ENCODE data around the gene AP4S1.
"Not testable (repeated sequence)": the region's sequence is repeated elsewhere in the genome, so short reads cannot be mapped to it uniquely, and the experiment has no call there.

DNA sequence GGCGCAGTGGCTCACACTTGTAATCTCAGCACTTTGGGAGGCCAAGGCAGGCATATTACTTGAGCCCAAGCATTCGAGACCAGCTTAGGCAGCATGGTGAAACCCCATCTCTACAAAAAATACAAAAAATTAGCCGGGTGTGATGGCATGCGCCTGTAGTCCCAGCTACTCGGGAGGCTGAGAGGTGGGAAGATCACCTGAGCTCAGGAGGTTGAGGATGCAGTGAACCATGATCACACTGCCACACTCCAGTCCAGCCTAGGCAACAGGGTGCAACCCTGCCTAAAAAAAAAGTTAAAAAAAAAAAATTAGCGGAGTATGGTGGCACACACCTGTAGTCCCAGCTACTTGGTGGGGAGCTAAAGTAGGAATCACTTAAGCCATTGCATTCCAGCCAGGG lies 21.4 kb upstream of the AP4S1 start:
- TF ChIP-seq, protein P1, sequence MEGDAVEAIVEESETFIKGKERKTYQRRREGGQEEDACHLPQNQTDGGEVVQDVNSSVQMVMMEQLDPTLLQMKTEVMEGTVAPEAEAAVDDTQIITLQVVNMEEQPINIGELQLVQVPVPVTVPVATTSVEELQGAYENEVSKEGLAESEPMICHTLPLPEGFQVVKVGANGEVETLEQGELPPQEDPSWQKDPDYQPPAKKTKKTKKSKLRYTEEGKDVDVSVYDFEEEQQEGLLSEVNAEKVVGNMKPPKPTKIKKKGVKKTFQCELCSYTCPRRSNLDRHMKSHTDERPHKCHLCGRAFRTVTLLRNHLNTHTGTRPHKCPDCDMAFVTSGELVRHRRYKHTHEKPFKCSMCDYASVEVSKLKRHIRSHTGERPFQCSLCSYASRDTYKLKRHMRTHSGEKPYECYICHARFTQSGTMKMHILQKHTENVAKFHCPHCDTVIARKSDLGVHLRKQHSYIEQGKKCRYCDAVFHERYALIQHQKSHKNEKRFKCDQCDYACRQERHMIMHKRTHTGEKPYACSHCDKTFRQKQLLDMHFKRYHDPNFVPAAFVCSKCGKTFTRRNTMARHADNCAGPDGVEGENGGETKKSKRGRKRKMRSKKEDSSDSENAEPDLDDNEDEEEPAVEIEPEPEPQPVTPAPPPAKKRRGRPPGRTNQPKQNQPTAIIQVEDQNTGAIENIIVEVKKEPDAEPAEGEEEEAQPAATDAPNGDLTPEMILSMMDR (IDR thresholded peaks at IDR 0.05) = not testable (repeated sequence)
- TF ChIP-seq EZH2phosphoT487, EZH2 (IDR thresholded peaks at IDR 0.05): not testable (repeated sequence)
